MM.1S (cell line): ENCODE data around the gene CIITA.

Experiments
- DNase-seq: peaks from one replicate; pipeline ENCODE4 v3.0.0-alpha.2; 2015
- H2AFZ ChIP-seq: fragments of 300-600 bp; sonication (generic); 2 replicates; pipeline ENCODE4 v1.6.0; 2016; ENCODE audit warnings: antibody characterized with exemption, low read length
- H3F3A ChIP-seq: fragments of 300-600 bp; sonication (generic); 2 replicates; pipeline ENCODE4 v1.6.1; 2016; ENCODE audit warnings: mild to moderate bottlenecking, antibody characterized with exemption, low read length, moderate library complexity, mixed read lengths; ENCODE audit not compliant: insufficient read depth
- H3K27ac ChIP-seq: fragments of 300-600 bp; sonication (generic); 2 replicates; pipeline ENCODE4 v1.5.1; 2016; ENCODE audit warnings: mild to moderate bottlenecking, low read length
- H3K27me3 ChIP-seq: fragments of 300-600 bp; sonication (generic); replicated peaks from 2 replicates; pipeline ENCODE4 v1.6.0; 2016; ENCODE audit warnings: low read length; ENCODE audit not compliant: insufficient read depth
- H3K36me3 ChIP-seq: fragments of 300-600 bp; sonication (generic); replicated peaks from 2 replicates; pipeline ENCODE4 v1.6.1; 2016; ENCODE audit warnings: mild to moderate bottlenecking, low read length, mixed read lengths; ENCODE audit not compliant: insufficient read depth
- H3K4me1 ChIP-seq: fragments of 300-600 bp; sonication (generic); 2 replicates; pipeline ENCODE4 v1.6.1; 2016; ENCODE audit warnings: low read length, mixed read lengths
- H3K4me2 ChIP-seq: fragments of 300-600 bp; sonication (generic); 2 replicates; pipeline ENCODE4 v1.6.0; 2016; ENCODE audit warnings: low read depth, low read length
- H3K4me3 ChIP-seq: fragments of 300-600 bp; sonication (generic); 2 replicates; pipeline ENCODE4 v1.5.1; 2016; ENCODE audit warnings: low read length, mixed read lengths
- H3K79me2 ChIP-seq: fragments of 300-600 bp; sonication (generic); 2 replicates; pipeline ENCODE4 v1.6.1; 2016; ENCODE audit warnings: mixed run types, low read length, mixed read lengths
- H3K9ac ChIP-seq: fragments of 300-600 bp; sonication (generic); 2 replicates; pipeline ENCODE4 v1.6.1; 2016; ENCODE audit warnings: low read length, mixed read lengths
- H3K9me2 ChIP-seq: fragments of 300-600 bp; sonication (generic); replicated peaks from 2 replicates; pipeline ENCODE4 v1.6.1; 2016; ENCODE audit warnings: mild to moderate bottlenecking, low read length, mixed read lengths; ENCODE audit not compliant: insufficient read depth
- H3K9me3 ChIP-seq: fragments of 300-600 bp; sonication (generic); replicated peaks from 2 replicates; pipeline ENCODE4 v1.6.1; 2016; ENCODE audit warnings: mild to moderate bottlenecking, low read length, mixed read lengths; ENCODE audit not compliant: insufficient read depth
- H4K20me1 ChIP-seq: fragments of 300-600 bp; sonication (generic); 2 replicates; pipeline ENCODE4 v1.6.1; 2016; ENCODE audit warnings: mild to moderate bottlenecking, low read length, moderate library complexity, mixed read lengths; ENCODE audit not compliant: insufficient read depth
- CTCF ChIP-seq: fragments of 300-600 bp; sonication (generic); IDR thresholded peaks from 2 replicates; pipeline ENCODE4 v1.5.1; 2016; ENCODE audit warnings: antibody characterized with exemption, low read length, mixed read lengths
- EZH2 ChIP-seq: fragments of 300-600 bp; sonication (generic); optimal IDR thresholded peaks from 2 replicates; pipeline ENCODE3; 2017; ENCODE audit warnings: low read depth, mild to moderate bottlenecking, antibody characterized with exemption, low read length, mixed read lengths
- EZH2phosphoT487 ChIP-seq: fragments of 300-600 bp; sonication (generic); IDR thresholded peaks from 2 replicates; pipeline ENCODE4 v1.6.1; 2018; ENCODE audit warnings: antibody characterized with exemption, low read length

Gene CIITA

GRCh38 chr16:10929853-10930754 is 53.1 kb downstream of the CIITA start:
- no peaks in the 10 kb centered on the region for H3K9me3 ChIP-seq
- no peak overlapping the region for H3K9ac ChIP-seq
- H3K79me2 ChIP-seq, result peaks cover 27% of the 10 kb centered on the region
- no peaks in the 10 kb centered on the region for H3K27me3 ChIP-seq
- H2AFZ ChIP-seq, result no peak overlapping the region
- H3K4me2 ChIP-seq, result no peak overlapping the region
- H3K4me3 ChIP-seq, result no peak overlapping the region
- no peaks in the 10 kb centered on the region for H3K9me2 ChIP-seq
- no peak for DNase-seq
- no peak overlapping the region for H3K27ac ChIP-seq
- 0 out of 2 replicates have a peak, but pooled peaks cover 3% of the 10 kb centered on the region for H4K20me1 ChIP-seq
- TF ChIP-seq EZH2 (no peak), EZH2phosphoT487 (no peak), CTCF (no peak)
- H3F3A ChIP-seq, result no peaks in the 10 kb centered on the region
- no peaks in the 10 kb centered on the region for H3K4me1 ChIP-seq
- H3K36me3 ChIP-seq, result no peaks in the 10 kb centered on the region

GRCh38 chr16:10930755-10931093 is 53.7 kb downstream of the CIITA start:
- TF ChIP-seq EZH2 (no peak), CTCF (no peak), EZH2phosphoT487 (no peak)
- Histone ChIP-seq H3K27me3 (no peaks in the 10 kb centered on the region), H3K4me3 (no peak overlapping the region), H2AFZ (no peak overlapping the region), H3K9me3 (no peaks in the 10 kb centered on the region), H3K9me2 (no peaks in the 10 kb centered on the region), H4K20me1 (0 out of 2 replicates have a peak, but pooled peaks cover 3% of the 10 kb centered on the region), H3K4me2 (no peak overlapping the region), H3K4me1 (no peaks in the 10 kb centered on the region), H3K27ac (no peak overlapping the region), H3K36me3 (no peaks in the 10 kb centered on the region), H3K79me2 (peaks cover 33% of the 10 kb centered on the region), H3F3A (no peaks in the 10 kb centered on the region), H3K9ac (no peak overlapping the region)
- DNase-seq, result no peak

GRCh38 chr16:10931134-10931533 is 54.1 kb downstream of the CIITA start:
- H3K4me2 ChIP-seq, result no peak overlapping the region
- 0 out of 2 replicates have a peak, but pooled peaks cover 3% of the 10 kb centered on the region for H4K20me1 ChIP-seq
- no peaks in the 10 kb centered on the region for H3K9me3 ChIP-seq
- H2AFZ ChIP-seq, result no peak overlapping the region
- no peaks in the 10 kb centered on the region for H3K27me3 ChIP-seq
- no peaks in the 10 kb centered on the region for H3K9me2 ChIP-seq
- DNase-seq, result no peak
- TF ChIP-seq CTCF, result no peak
- TF ChIP-seq EZH2phosphoT487, result no peak
- no peaks in the 10 kb centered on the region for H3K36me3 ChIP-seq
- peaks cover 35% of the 10 kb centered on the region for H3K79me2 ChIP-seq
- H3F3A ChIP-seq, result no peaks in the 10 kb centered on the region
- no peak overlapping the region for H3K27ac ChIP-seq
- H3K9ac ChIP-seq, result no peak overlapping the region
- no peaks in the 10 kb centered on the region for H3K4me1 ChIP-seq
- H3K4me3 ChIP-seq, result no peak overlapping the region
